Fibroblast of villous mesenchyme (primary cell): Measurements from ENCODE around the gene IL1RL2. TPM values are rescaled to one million over a fixed set of nuclear protein-coding genes. Genes with fewer than 3 reads are reported as not detected.

Source experiments
- DNase-seq: peaks from one replicate; pipeline ENCODE4 v3.0.0-alpha.2; 2010; ENCODE audit warnings: low read depth
- H3K4me3 ChIP-seq: 2 replicates; pipeline ENCODE4 v1.5.1; 2011; ENCODE audit warnings: low read depth, mild to moderate bottlenecking, low read length
- CTCF ChIP-seq: IDR thresholded peaks from 2 replicates; pipeline ENCODE4 v1.5.1; 2012; ENCODE audit warnings: low read depth, mild to moderate bottlenecking, low read length; ENCODE audit not compliant: insufficient read depth
- total RNA-seq: library from RNA; depleted of rRNA; stranded (reverse); fragments of >200 nt; gene quantifications from 2 replicates; pipeline ENCODE4 v1.2.3, GENCODE V29; 2012

IL1RL2 gene
- total RNA-seq, 1 donor, result 1.3 TPM

- no peak overlapping the region for H3K4me3 ChIP-seq
- peak; percentile 72 for DNase-seq
- no peak for TF ChIP-seq CTCF
Measured at GRCh38 chr2:102226612-102227391, 40.0 kb downstream of the IL1RL2 start.

GRCh38 chr2:102229141-102229769 lies 42.4 kb downstream of the IL1RL2 start:
- no peak overlapping the region for H3K4me3 ChIP-seq
- TF ChIP-seq CTCF, result no peak
- DNase-seq, result no peak

- no peak for TF ChIP-seq CTCF
- H3K4me3 ChIP-seq, result no peak overlapping the region
- DNase-seq, result no peak
Measured at GRCh38 chr2:102230410-102230909, 43.6 kb downstream of the IL1RL2 start.

GRCh38 chr2:102233132-102233884 lies 46.5 kb downstream of the IL1RL2 start:
- H3K4me3 ChIP-seq, result no peak overlapping the region
- no peak for TF ChIP-seq CTCF
- no peak for DNase-seq

GRCh38 chr2:102235042-102235473 lies 48.2 kb downstream of the IL1RL2 start:
- no peak for DNase-seq
- peak; percentile 13 for TF ChIP-seq CTCF

GRCh38 chr2:102235491-102235890 lies 48.7 kb downstream of the IL1RL2 start:
- peak; percentile 36 for TF ChIP-seq CTCF
- DNase-seq, result peak; percentile 43
- no peak overlapping the region for H3K4me3 ChIP-seq

More at GRCh38 chr2:102235042-102235473, 48.2 kb downstream of the IL1RL2 start:
- no peak overlapping the region for H3K4me3 ChIP-seq
